M059J (cell line): ENCODE data around the gene RGS14. TPM values are rescaled to one million over a fixed set of nuclear protein-coding genes. Genes with fewer than 3 reads are reported as not detected.
"Not testable (repeated sequence)": the region's sequence is repeated elsewhere in the genome, so short reads cannot be mapped to it uniquely, and the experiment has no call there.

Experiments
- DNase-seq: peaks from one replicate; pipeline ENCODE4 v3.0.0-alpha.2; 2012; ENCODE audit warnings: low read depth
- total RNA-seq: library from RNA; depleted of rRNA; stranded (reverse); fragments of >200 nt; shearing (Covaris generic); gene quantifications from 2 replicates; pipeline ENCODE4 v1.2.3, GENCODE V29; 2014

Gene RGS14
- total RNA-seq, 1 experiment from 2014 or later, result 11.5 TPM

- peak; percentile 18 for DNase-seq
Measured at GRCh38 chr5:177328545-177329231, 29.0 kb upstream of the RGS14 start.

- DNase-seq, result no peak
Measured at GRCh38 chr5:177329883-177330282, 27.8 kb upstream of the RGS14 start.

DNA sequence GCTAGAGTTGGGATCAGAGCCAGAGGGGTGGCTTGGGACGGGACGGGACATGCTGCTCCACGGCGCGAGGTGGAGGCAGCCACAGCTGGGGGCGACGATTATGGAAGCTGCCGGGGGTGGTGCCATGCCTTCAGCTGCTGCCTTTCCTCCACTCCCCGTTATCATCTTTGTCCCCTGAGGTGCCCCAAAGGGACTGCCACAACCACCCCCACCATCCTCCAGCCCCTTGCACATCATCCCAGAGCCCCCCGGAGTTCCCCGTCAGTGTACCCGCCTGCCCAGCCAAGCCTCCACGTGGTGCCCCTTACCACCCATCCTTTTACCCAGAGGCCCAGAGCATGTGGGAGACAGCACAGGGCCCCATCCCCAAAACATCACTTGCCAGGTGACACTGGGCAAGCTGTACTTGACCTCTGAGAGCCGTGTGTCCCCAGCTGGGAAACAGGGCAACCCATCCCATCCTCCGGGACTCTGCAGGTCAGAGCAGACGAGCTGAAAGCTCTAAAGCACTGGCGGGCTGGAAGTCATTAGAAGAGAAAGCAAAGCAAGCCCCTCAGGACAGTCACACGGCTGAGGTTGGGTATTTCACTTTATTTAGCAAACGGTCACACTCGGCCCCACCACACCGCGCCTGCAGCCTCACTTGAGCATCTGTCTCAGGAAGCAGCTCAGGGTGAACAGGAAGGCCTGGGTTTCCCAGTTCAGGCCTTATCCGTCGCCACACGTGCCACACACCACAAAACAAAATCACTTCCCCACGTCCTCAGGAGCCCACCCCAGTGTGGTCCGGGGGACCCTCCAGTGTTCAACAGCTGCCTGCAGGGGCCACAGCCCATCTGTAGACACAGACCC lies 26.5 kb upstream of the RGS14 start:
- no peak for DNase-seq

GRCh38 chr5:177332031-177332895 lies 25.5 kb upstream of the RGS14 start:
- no peak for DNase-seq

DNA sequence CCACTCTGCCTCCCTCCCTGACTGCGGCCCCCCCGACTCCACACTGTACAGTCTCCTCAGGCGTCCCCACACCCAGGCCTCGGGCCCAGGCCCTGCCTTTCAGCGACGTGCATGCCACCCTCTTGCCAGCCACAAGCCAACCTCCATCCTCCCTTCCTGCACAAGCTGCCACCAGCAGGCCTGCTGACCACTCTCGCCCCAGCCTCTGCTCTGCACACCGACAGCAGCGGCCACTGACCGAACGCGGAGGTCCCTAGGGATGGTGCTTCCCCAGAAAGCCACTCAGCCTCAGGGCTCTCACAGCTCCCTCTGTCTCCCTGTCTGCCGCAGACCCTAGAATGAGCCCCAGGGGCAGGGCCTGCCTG lies 24.8 kb upstream of the RGS14 start:
- no peak for DNase-seq

DNA sequence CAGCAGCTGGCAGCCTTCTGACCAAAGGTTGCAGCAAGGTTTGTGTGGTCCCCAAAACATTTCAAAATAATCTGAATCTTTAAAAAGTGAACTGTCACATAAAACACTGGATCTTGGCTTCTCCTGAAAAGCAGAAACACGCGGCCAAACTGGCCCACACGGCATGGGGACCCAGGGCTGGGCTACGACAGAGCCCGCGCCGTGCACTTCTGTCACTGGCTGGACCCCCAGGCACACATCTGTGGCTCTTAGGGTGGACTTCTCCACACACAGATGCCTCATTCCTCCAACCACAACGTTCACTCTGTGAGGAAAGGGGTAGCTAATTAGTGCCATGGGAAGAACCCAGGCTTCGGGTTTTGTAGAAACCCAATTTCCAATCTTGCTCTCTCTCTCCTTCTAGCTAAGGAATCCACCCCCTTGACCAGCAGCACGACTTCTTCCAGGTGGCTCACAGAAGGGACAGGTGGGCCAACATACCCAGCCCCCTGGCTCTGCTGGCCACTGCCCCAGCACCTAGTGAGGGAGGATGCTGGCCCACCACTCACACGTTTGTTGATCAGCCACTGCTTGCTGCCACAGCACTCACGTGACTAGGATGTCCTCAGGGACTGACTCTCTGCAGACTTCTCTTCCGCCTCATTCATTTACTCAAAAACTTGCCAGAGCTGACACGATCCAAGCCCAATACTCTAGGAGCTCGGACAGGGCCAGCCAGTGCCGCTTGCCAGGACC lies 24.1 kb upstream of the RGS14 start:
- DNase-seq, result no peak

DNA sequence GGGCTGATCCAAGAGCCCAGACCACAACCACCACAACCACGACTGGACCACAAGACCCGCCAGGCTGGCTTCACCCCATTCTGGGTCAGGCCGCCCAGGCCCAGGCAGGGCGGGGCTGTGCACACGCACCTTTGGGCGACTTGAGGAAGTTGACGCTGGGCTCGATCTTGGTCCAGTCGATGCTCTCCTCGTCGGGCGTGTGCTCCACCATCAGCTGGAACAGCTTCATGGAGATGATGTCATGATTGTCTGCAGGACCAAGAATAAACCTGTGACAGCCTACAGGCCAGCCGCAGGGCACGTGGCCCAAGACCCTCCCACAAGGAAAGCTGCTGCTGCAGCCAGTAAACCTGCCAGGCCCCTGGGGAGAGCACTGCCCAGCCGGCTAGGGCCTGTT lies 23.6 kb upstream of the RGS14 start:
- no peak for DNase-seq

DNA sequence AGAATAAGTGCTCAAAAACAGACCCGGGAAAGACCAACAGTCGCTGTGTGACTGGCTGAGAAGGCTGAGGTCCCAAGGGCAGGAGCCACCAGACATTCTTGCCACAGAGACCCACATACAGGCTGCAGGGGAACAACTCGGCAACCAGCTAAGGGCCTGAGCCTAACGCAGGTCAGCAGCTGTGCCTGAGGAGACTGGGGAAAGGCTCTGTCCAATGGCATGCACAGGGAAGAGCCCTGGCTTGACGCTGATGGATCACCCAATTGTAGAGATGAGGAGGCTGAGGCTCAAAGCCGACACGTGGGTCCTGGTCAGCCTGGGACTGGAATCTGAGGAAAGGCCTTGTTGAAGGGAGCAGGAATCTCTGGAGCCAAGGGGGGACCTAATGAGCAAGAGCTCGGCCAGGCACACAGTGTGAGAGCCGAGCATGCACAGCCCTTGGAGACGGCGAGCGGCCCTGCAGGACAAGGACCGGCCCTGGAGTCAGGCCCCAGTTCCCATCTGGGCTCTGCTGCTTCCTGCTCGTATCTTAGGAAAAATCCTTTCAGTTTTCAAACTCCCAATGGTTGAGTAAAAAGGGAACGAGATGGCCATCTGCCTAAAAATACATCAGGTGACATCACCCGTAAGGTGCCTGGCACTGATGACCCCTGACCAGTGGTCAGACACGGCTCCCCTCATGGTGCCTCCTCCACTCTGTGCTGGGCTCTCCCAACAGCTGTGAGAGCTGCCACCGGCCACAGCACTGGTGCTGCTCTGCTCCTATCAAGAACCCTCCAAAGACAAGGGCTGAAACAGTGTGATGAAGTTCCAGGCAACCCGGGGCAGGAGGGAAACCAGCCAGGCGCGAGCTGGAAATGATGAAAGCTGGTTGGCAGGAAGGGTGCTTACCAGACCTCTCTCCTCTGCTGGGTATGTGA lies 22.7 kb upstream of the RGS14 start:
- DNase-seq, result no peak

DNA sequence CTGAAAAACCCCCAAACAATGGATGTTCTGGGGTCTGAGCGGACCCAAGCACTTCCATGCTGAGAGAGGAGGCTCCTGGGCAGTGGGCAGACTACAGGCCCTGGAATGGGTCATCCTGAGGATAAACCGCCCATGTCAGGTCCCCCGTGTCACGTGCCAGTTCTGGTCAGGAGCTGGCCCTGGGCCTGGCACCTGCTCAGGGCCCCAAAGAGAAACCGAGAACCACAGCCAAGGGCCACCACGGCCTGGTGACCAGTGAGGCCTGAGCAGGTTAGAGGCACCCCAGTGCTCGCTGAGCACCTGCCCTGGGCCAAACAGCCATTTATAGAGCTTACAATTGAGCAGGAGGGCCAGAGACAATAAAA lies 22.0 kb upstream of the RGS14 start:
- DNase-seq, result no peak

DNA sequence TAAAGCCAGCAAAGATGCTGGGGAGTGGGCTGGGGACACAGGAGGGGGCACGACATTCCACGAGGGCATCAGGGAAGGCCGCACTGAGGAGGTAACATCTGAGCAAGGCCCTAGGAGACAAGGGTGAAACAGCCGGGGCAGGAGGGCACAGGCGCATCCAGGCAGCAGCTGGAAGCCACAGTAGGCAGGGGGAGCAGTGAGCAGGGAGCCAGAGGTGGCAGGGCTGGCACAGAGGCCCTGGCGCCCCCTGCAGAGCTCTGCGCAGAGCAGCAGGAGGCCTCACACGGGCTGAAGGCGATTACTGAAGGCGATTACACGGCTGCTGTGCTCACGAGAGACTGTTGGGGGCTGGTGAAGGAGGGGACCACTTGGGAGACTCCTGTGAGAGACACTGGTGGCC lies 21.6 kb upstream of the RGS14 start:
- DNase-seq, result peak; percentile 22

DNA sequence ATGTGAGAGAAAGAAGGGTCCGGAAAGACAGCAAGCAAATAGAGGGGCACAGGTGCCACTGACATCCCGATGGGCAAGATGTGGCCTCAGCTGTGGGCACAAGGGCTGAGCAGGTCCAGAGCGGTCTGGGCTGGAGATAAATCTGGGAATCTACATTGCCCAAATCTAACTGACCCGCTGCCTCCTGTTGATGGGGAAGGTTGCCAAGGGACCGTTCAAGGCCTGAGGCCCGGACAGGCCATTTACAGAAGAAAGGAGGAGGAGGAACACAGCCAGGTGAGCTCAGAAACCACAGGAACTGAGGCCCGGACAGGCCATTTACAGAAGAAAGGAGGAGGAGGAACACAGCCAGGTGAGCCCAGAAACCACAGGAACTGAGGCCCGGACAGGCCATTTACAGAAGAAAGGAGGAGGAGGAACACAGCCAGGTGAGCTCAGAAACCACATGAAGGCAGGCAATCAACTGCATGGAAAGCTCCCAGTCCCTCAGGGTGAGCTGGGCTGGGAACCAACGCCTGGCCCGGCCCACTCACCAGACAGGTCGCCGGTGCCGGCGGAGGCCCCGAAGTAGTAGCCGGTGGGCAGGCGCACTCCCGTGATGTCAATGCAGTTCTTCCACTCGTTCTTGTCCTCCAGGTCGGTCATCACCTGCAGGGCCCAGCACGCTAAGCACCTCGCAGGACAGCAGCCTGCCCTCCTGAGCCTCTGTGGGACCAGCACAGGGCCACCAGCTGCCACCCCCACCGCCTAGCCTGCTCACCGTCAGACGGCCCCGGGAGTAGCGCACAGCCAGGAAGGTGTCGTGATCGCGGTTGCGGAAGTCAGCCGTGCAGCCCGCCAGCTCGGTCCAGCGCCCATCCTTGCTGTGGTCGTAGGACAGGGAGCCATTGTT lies 20.9 kb upstream of the RGS14 start:
- DNase-seq, result no peak

- DNase-seq, result no peak
Measured at GRCh38 chr5:177338251-177339106, 19.2 kb upstream of the RGS14 start.

DNA sequence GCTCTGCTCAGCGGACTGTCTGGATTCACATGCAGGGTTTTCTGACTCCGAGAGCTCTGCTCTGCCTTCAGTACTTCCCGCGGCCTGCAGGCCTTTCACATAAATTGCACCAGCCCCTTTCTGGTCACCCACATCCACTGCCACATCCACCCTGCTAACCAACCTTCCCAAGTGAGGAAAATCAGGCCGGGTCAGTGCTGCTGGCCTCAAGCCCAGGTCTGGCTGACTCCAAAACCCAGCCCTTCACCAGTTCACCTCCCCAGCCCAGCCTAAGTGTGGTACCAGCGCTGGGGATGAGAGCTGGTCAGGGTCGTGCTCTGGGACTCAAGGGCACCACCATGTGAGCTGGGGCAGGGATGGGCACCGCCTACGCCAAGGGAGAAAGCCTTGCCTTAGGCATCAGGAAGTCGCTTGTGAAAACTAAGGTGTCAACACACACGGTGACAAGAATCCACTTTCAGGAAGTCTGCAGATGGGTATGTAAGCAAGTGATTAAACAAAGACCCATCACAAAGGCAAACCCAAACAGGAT lies 18.6 kb upstream of the RGS14 start:
- no peak for DNase-seq

DNA sequence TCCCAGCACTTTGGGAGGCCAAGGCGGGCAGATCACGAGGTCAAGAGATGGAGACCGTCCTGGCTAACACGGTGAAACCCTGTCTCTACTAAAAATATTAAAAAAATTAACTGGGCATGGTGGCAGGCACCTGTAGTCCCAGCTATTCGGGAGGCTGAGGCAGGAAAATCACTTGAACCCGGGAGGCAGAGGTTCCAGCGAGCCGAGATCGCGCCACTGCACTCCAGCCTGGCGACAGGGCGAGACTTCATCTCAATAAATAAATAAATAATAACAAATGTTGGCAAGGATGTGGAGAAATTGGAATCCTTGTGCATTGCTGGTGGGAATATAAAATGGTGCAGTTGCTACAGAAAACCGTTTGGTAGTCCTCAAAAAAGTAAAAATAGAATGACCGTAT lies 14.7 kb upstream of the RGS14 start:
- DNase-seq, result not testable (repeated sequence)

DNA sequence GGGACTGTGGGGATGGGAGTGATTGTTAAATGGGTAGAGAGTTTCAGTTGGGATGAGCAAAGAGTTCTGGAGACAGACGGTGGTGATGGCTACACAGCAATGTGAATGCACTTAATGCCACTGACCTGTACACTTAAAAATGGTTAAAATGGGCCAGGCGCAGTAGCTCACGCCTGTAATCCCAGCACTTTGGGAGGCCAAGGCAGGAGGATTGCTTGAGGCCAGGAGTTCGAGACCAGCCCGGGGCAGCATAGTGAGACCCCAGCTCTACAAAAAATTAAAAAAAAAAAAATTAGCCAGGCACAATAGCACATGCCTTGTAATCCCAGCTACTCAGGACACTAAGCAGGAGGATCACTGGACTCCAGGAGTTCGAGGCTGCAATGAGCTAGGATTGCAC lies 13.9 kb upstream of the RGS14 start:
- no peak for DNase-seq

- no peak for DNase-seq
Measured at GRCh38 chr5:177344891-177345290, 12.8 kb upstream of the RGS14 start.

DNA sequence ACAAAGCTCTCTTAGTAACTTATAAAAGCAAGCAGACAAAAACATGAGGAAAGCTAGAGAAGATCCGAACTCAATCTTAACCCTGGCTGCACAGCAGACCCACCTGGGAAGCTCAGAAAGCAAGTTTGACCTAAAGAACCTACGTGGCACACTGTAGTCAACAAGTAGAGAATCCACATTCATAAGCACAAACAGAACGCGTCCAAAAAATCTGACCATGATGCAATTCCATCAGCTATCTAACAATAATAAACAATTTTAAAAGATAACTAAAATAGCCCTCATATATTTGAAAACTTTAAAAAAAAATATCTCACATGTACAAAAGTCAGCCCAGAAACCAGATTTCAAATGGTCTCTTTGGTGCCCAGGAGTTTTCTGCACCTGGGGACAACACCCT lies 10.9 kb upstream of the RGS14 start:
- DNase-seq, result no peak

DNA sequence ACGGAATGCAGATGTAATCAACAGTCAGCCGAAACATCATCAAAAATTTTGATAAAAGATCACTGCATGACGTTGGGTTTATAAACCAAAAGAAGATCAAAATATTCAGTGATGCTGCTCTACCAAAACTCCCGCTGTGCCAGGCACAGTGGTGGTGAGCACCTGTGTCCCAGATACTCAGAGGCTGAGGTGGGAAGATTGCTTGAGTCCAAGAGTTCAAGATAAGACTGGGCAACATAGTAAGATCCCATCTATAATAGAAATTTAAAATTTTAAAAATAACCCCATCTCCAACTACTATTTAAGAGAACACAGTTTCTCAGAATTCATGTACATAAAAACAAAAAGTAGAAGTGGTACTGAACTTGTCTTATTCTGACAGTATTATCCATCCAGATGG lies 10.0 kb upstream of the RGS14 start:
- DNase-seq, result no peak

GRCh38 chr5:177349362-177349647 lies 8.4 kb upstream of the RGS14 start:
- DNase-seq, result no peak
